Stimulated activated CD4-positive, alpha-beta T cell treated with anti-CD3 and anti-CD28 coated beads, TNF-alpha, amount 100 ng/mL, for 24 hours (primary cell): ENCODE measurements around the gene ABCA3.

Experiments used
- DNase-seq, 3 experiments: peaks; one replicate each; pipeline ENCODE4 v3.0.0-alpha.2; 2020; ENCODE audit warnings: low read depth in 3 of 3

Gene ABCA3

DNA sequence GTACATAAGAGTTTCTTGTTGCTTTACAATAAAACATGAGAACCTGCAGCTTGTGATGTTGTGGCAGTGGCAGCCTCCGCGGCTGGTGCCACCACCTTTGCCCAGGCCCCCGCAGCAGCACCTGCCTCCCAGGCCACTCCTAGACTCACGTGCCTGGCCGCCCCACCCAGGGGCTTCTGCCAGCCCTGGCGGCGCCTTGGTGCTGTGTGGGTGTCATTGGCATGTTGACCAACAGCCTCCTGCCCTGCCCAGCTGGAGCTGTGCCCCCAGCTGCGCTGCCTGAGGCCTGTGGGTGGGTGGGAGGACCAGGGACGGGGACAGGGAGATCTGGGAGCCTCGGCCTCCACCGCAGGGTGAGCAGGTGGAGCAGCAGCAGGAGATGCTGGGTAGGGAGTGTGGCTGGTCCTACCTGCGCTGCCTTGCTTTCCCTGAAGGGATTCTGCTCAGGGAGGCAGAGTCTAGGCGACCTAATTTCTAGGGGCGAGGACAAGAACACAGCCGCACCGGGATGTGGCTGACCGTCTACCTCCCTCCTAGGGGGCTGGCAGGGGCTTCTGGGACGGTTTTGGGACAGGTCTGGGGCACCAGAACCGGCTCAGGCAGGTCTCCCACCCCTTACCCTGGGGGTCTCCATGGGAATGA lies 104.7 kb downstream of the ABCA3 start:
- no peak for DNase-seq

DNA sequence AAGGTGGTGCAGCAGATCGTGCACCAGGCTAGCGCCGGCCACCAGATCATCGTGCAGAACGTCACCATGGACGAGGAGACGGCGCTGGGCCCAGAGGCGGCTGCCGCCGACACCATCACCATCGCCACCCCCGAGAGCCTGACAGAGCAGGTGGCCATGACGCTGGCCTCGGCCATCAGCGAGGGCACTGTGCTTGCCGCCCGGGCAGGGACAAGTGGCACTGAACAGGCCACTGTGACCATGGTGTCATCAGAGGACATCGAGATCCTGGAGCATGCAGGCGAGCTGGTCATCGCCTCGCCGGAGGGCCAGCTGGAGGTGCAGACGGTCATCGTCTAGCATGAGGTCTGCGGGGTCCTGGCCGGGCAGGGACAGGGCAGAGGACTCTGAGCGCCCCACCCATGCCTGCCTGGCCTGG lies 105.3 kb downstream of the ABCA3 start:
- DNase-seq = no peak

DNA sequence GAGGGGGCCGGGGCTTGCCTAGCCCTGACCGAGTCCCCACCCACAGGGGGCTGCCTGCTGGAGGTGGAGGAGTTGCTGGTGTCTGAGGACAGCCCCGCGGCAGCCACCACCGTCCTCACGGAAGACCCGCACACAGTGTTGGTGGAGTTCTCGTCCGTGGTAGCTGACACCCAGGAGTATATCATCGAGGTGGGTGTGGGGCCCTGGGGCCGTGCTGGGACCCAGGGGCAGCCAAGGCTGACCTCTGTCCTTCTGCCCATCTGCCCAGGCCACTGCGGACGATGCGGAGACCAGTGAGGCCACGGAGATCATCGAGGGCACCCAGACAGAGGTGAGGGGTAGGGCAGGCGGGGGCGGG lies 105.7 kb downstream of the ABCA3 start:
- DNase-seq = no peak

DNA sequence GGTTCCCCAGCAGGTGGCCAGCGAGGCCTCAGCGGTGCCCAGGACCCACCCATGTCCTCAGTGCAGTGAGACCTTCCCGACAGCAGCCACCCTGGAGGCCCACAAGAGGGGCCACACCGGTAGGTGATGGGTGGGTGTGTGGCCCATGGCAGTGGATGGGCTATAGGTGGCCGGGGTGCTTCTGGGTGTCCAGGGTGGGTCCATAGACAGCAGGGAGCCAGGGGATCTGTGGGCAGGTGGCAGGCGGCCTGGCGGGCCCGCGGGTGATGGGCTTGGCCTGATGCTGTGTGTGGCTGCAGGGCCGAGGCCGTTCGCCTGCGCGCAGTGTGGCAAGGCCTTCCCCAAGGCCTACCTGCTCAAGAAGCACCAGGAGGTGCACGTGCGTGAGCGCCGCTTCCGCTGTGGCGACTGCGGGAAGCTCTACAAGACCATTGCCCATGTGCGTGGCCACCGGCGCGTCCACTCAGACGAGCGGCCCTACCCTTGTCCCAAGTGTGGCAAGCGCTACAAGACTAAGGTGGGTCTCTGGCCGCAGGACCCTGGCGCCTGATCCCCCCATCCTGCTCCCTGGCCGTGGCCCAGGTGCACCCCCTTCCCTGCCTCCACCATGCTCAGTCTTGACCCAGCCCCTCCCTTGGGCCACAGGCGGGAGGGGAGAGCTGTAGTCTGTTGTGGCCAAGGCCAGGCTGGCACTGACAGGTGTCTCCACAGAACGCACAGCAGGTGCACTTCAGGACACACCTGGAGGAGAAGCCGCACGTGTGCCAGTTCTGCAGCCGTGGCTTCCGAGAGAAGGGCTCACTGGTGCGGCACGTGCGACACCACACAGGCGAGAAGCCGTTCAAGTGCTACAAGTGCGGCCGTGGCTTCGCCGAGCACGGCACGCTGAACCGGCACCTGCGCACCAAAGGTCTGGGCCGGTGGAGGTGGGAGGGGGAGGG lies 106.4 kb downstream of the ABCA3 start:
- DNase-seq = no peak

DNA sequence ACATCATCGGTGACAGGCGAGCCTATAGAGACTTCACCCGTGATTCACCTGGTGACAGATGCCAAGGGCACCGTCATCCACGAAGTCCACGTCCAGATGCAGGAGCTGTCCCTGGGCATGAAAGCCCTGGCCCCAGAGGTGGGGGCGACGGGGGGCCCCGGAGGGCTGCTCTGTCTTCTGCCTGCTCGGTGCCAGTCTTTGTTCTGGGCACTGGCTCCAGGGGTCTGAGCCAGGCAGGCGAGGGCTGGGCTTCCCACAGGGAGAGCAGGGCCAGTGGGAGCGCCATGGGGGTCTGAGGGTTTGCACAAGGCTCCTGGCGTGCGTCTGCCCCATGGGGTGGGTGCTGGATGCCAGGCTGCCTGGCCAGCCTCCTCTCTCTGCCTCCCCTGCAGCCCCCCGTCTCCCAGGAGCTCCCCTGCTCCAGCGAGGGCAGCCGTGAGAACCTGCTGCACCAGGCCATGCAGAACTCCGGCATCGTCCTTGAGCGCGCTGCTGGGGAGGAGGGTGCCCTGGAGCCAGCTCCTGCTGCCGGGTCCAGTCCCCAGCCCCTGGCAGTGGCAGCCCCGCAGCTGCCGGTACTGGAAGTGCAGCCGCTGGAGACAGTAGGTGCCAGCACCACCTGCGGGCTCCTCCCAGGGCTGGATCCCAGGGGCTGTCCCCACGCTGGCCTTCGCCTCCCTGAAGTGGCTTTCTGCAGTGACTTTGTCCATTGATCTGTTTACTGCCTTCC lies 107.3 kb downstream of the ABCA3 start:
- DNase-seq = no peak

DNA sequence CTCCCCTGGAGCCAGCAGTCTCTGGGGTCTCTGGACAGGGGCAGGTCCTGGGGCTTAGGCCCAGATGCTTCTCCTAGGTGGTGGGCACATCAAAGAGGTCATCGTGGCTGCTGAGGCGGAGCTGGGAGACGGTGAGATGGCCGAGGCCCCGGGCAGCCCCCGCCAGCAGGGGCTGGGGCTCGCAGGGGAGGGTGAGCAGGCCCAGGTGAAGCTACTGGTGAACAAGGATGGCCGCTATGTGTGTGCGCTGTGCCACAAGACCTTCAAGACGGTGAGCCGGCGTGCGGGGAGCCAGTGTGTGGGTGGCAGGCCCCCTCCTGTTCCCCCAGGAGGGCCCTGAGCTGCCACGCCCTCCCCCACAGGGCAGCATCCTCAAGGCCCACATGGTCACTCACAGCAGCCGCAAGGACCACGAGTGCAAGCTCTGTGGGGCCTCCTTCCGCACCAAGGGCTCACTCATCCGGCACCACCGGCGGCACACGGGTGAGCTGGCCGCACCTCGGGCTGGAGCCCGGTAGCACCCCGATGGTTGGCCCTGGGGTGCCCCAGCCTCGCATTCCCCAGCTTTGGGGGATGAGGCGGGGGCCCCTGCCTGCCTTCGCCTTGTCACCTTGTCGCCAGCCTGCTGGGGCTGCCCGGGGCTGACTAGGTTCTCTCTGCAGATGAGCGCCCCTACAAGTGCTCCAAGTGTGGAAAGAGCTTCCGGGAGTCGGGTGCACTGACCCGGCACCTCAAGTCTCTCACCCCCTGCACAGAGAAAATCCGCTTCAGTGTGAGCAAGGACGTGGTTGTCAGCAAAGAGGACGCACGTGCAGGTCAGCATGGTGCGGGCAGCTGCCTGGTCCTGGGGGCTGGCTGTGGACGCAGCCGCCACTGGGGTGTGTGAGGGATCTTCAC lies 108.2 kb downstream of the ABCA3 start:
- DNase-seq = no peak

DNA sequence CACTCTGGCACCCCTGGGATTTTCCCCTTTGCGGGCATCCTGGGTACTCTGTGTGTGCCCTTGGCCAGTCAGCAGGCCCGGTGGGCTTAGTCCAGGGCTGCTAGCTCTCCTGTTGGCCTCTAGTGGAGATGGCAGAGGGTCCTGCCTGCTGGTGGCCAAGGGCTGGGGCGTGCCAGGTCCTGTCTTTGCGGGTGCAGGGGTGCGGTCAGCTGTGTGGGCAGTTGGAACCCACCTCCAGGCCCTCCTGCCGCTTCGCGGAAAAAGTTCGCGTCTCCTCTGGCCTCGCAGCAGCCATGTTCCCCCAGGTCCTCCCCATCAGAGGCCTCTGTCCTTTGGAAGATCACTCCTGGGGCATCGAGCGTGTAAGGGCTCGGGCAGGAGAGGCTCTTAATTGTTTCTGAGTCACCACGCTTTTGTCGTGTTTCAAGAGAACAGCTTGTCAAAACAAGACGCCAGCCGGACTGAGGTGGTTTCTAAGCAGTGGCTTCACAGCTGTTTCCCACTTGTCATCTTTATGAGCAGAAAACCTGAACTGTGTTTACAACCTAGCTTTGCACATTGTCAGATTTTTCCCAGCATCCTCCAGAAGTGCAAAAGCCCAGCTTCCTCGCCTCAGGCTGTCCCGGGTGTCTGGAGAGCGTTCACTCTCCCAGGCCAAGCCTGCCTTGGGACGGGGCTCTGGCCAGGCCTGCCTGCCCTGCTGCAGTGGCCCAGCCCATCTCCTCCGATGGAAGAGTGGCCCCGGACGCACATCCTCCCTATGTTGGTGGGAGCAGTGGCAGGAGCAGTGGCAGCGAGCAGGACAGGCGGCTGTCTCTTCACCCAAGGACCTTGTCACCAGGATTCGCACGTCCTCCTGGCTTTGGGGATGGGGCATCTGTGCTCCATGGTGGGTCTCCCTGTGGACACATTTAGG lies 109.3 kb downstream of the ABCA3 start:
- DNase-seq = no peak

DNA sequence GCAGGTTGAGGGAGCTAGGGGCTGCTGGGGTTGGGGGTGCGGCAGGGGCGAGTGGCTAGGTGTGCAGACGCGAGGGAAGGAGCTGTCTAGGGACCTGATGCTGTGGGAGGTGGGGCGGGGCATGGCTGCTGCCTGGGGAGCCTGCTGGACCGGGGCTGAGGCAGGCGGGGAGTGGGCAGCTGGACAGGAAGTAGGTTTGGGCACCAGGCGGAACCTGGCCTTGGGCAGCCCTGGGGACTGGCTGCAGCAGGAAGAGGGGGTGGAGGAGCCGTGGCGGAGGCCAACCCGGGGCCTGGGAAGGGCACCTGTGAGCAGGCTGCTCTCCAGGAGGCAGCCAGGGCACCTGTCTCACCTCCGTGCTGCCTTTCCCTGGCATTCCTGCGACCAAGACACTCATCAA lies 110.2 kb downstream of the ABCA3 start:
- no peak for DNase-seq

DNA sequence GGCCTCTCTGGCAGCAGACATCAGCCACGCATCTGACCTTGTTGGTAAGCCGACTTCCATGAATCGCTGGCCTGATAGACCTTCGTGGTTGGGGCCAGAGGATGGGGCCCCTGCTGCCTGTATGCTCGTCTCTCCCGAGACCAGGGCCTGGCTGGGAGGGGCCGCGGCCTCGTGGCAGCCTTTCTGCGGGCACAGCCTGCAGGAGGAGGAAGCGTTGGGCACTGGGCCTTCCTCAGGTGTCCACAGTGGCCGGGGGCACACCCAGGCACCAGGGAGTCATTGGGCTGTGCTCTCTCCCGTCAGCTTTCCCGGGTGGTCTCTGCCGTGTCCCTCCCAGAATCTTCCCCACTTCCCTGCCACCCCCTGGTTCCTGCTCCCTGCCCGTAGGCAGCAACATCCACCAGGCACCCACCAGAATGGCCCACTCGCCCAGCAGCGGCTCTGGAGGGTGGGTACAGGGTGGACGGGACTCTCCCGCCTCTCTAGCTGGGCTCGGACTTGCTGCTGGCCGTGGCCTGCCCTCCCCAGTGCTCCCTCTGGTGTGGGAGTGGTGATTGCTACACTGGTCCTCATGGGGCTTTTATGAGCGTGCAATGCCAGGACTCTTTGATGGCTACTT lies 110.8 kb downstream of the ABCA3 start:
- DNase-seq = no peak

DNA sequence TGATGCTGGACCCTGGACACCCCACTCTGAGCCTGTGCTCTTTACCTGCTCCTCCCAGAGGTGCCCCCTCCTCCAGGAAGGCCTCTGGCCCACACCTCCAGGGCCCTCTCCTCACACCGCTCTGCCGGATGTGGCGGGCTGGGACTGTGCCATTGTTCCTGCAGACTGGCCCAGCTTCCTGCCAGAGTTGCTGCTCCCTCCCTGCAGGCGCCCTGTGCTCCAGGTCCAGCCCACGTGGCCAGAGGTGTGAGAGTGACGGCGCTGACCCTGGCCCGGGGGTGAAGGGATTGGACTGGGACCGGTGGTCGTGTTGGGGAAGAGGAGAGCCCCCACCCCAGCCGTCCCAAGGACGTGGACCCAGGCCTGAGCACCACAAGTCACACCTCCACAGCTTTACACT lies 111.4 kb downstream of the ABCA3 start:
- DNase-seq = no peak

DNA sequence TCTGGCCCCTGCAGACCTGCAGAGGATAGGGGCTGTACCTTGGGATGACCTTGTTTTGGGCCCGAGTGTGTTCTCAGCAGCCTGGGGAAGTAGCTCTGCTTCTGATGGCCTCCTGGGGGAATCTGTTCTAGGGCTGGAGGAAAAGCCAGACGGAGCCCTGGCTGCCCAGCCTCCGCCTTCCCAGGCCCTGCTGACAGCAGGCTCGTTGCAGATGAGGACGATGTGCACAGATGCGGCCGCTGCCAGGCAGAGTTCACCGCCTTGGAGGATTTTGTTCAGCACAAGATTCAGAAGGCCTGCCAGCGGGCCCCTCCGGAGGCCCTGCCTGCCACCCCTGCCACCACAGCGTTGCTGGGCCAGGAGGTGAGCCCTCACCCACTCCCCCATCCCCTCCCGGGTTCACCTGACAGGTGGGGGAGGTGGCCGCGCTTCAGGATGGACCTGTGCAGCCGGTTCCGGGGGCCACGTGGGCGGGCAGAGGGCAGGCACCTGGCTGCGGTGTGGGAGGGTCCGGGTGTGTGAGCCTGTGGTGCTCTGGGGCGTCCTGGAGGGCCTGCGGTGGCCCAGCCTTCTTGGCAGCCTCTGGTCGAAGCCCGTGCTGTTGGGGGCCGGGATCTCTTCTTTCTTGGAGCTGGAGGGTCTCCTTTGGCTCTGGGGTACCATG lies 112.2 kb downstream of the ABCA3 start:
- DNase-seq = no peak

DNA sequence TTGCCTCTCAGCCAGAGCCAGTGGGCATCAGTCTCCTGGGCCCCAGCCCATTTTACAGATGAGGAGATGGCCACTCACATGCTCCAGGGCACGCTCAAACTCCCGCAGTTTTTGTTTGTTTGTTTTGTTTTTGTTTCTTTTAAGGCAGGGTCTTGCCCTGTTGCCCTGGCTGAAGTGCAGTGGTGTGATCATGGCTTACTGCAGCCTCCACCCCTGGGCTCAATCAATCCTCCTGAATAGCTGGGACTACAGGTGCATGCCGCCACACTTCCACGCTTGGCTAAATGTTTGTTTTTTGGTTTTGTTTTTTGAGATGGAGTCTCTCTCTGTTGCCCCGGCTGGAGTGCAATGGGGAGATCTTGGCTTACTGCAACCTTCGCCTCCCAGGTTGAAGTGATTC lies 113.6 kb downstream of the ABCA3 start:
- no peak for DNase-seq

DNA sequence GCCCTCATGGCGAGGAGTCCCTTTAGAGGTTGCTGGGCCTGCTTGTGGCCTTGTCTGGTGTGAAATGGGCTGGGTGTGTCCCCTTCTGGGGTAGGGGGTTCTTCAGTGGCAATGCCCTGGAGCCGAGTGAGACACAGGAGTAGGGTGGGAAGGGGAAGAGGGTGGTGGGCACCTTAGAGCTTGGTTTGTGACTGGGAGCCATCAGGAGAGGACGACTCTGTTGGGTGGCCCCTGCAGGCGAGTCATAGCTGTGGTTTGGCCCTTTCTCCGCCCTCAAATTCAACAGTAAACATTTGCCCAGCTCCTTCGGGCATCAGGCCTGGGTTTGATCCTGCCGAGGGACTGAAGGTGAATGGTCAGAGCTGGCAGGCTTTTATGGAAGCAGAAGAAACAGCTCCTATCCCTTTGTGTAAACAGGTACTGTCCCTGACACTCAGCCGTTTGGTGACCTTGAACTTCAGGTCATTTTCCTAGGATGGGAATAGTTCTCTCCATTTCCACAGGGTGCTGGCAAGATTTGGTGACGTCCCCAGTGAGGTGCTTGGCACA lies 114.2 kb downstream of the ABCA3 start:
- no peak for DNase-seq
